ENCODE data around the gene DHRS11.

- TF ChIP-seq EZH2 (IDR thresholded peaks at IDR 0.05): no peak
- no peak for TF ChIP-seq POLR2AphosphoS5 (IDR thresholded peaks at IDR 0.05; ENCODE audit: borderline replicate concordance, low read depth, low read length)
Observed at GRCh38 chr17:36597226-36597625, 5.5 kb downstream of the DHRS11 start.

Data from SK-N-MC (cell line).